ENCODE measurements around the gene SNED1. TPM values are rescaled to one million over a fixed set of nuclear protein-coding genes. Genes with fewer than 3 reads are reported as not detected.

The SNED1 gene
- total and polyA plus RNA-seq, 2 donors (not counting 1 experiment from before 2014, with no cell fraction given), result 27.2 to 39.5 TPM

- H3K27me3 ChIP-seq (ENCODE audit: control insufficient read depth, insufficient read depth, low read length), result no peaks in the 10 kb centered on the region
- no peak overlapping the region for H3K4me3 ChIP-seq (replicated peaks in 1 of 4; ENCODE audit: control extremely low read depth in 1 of 4, insufficient read depth in 1 of 4, low read depth in 3 of 4, low read length in 4 of 4)
- H3K9ac ChIP-seq (ENCODE audit: insufficient read depth, low read length), result no peak overlapping the region
- H2AFZ ChIP-seq (ENCODE audit: low read length), result no peak overlapping the region
- H3K4me1 ChIP-seq (ENCODE audit: control insufficient read depth, extremely low read depth, insufficient read depth, low read length), result no peaks in the 10 kb centered on the region
- no peaks in the 10 kb centered on the region for H4K20me1 ChIP-seq (ENCODE audit: control insufficient read depth, extremely low read depth, insufficient read depth, low read length)
- no peak overlapping the region for H3K27ac ChIP-seq (ENCODE audit: insufficient read depth, low read length)
- DNase-seq (ENCODE audit: low read depth in 2 of 2), result no peak
- no peaks in the 10 kb centered on the region for H3K9me3 ChIP-seq (ENCODE audit: control insufficient read depth, insufficient read depth, low read depth, low read length)
- no peaks in the 10 kb centered on the region for H3K79me2 ChIP-seq (ENCODE audit: control insufficient read depth, insufficient read depth, low read length)
- no peak for TF ChIP-seq CTCF (conservative IDR thresholded peaks at IDR 0.05 in 1 of 2, IDR thresholded peaks at IDR 0.05 in 1 of 2; ENCODE audit: low read depth in 1 of 2, low read length in 2 of 2)
- TF ChIP-seq EZH2 (IDR thresholded peaks at IDR 0.05; ENCODE audit: low read length, missing control alignments), result no peak
- peaks cover 12% of the 10 kb centered on the region for H3K36me3 ChIP-seq (ENCODE audit: control insufficient read depth, insufficient read depth, low read length)
- H3K4me2 ChIP-seq (ENCODE audit: extremely low read depth, insufficient read depth, low read length), result no peak overlapping the region
Measured at GRCh38 chr2:241074065-241074818, 75.8 kb downstream of the SNED1 start.

GRCh38 chr2:241074901-241075540 is 76.6 kb downstream of the SNED1 start:
- Histone ChIP-seq H4K20me1 (ENCODE audit: control insufficient read depth, extremely low read depth, insufficient read depth, low read length) (no peaks in the 10 kb centered on the region), H3K4me1 (ENCODE audit: control insufficient read depth, extremely low read depth, insufficient read depth, low read length) (no peaks in the 10 kb centered on the region), H3K4me2 (ENCODE audit: extremely low read depth, insufficient read depth, low read length) (no peak overlapping the region), H3K36me3 (ENCODE audit: control insufficient read depth, insufficient read depth, low read length) (peaks cover 12% of the 10 kb centered on the region), H3K79me2 (ENCODE audit: control insufficient read depth, insufficient read depth, low read length) (no peaks in the 10 kb centered on the region), H3K4me3 (replicated peaks in 1 of 4; ENCODE audit: control extremely low read depth in 1 of 4, insufficient read depth in 1 of 4, low read depth in 3 of 4, low read length in 4 of 4) (no peak overlapping the region), H2AFZ (ENCODE audit: low read length) (no peak overlapping the region), H3K27me3 (ENCODE audit: control insufficient read depth, insufficient read depth, low read length) (no peaks in the 10 kb centered on the region), H3K9ac (ENCODE audit: insufficient read depth, low read length) (no peak overlapping the region), H3K9me3 (ENCODE audit: control insufficient read depth, insufficient read depth, low read depth, low read length) (no peaks in the 10 kb centered on the region), H3K27ac (ENCODE audit: insufficient read depth, low read length) (no peak overlapping the region)
- no peak for DNase-seq (ENCODE audit: low read depth in 2 of 2)
- no peak for TF ChIP-seq EZH2 (IDR thresholded peaks at IDR 0.05; ENCODE audit: low read length, missing control alignments)
- no peak for TF ChIP-seq CTCF (conservative IDR thresholded peaks at IDR 0.05 in 1 of 2, IDR thresholded peaks at IDR 0.05 in 1 of 2; ENCODE audit: low read depth in 1 of 2, low read length in 2 of 2)

- no peak overlapping the region for H3K27ac ChIP-seq (ENCODE audit: insufficient read depth, low read length)
- no peak overlapping the region for H2AFZ ChIP-seq (ENCODE audit: low read length)
- TF ChIP-seq EZH2 (IDR thresholded peaks at IDR 0.05; ENCODE audit: low read length, missing control alignments), result no peak
- TF ChIP-seq CTCF (conservative IDR thresholded peaks at IDR 0.05 in 1 of 2, IDR thresholded peaks at IDR 0.05 in 1 of 2; ENCODE audit: low read depth in 1 of 2, low read length in 2 of 2), result no peak
- H3K4me1 ChIP-seq (ENCODE audit: control insufficient read depth, extremely low read depth, insufficient read depth, low read length), result no peaks in the 10 kb centered on the region
- no peak for DNase-seq (ENCODE audit: low read depth in 2 of 2)
- no peaks in the 10 kb centered on the region for H3K36me3 ChIP-seq (ENCODE audit: control insufficient read depth, insufficient read depth, low read length)
- H3K4me2 ChIP-seq (ENCODE audit: extremely low read depth, insufficient read depth, low read length), result no peak overlapping the region
- no peaks in the 10 kb centered on the region for H4K20me1 ChIP-seq (ENCODE audit: control insufficient read depth, extremely low read depth, insufficient read depth, low read length)
- H3K9ac ChIP-seq (ENCODE audit: insufficient read depth, low read length), result no peak overlapping the region
- H3K9me3 ChIP-seq (ENCODE audit: control insufficient read depth, insufficient read depth, low read depth, low read length), result no peaks in the 10 kb centered on the region
- no peaks in the 10 kb centered on the region for H3K79me2 ChIP-seq (ENCODE audit: control insufficient read depth, insufficient read depth, low read length)
- no peak overlapping the region for H3K4me3 ChIP-seq (replicated peaks in 1 of 4; ENCODE audit: control extremely low read depth in 1 of 4, insufficient read depth in 1 of 4, low read depth in 3 of 4, low read length in 4 of 4)
- no peaks in the 10 kb centered on the region for H3K27me3 ChIP-seq (ENCODE audit: control insufficient read depth, insufficient read depth, low read length)
Measured at GRCh38 chr2:241080405-241081189, 82.2 kb downstream of the SNED1 start.
